ENCODE results near the gene MAML3. TPM values are rescaled to one million over a fixed set of nuclear protein-coding genes. Genes with fewer than 3 reads are reported as not detected.

MAML3 gene
- total and polyA plus RNA-seq, 2 of the 13 experiments (the other 11 are each of a cell fraction or from before 2014, with no cell fraction given) = 0.05 to 0.13 TPM

GRCh38 chr4:139794158-139794954, 359.6 kb downstream of the MAML3 start:
- H3K9ac ChIP-seq (ENCODE audit: insufficient read depth, low read depth, low read length) = no peak overlapping the region
- no peak overlapping the region for H3K4me2 ChIP-seq (ENCODE audit: low read depth, low read length)
- ChIA-PET CTCF (ENCODE audit: low intra/inter-chr PET ratio, low total read pairs) (no interaction called here), POLR2A (no interaction called here)
- no peaks in the 10 kb centered on the region for H3K4me1 ChIP-seq (ENCODE audit: insufficient read depth, low read length)
- no peaks in the 10 kb centered on the region for H3K27me3 ChIP-seq (ENCODE audit: control insufficient read depth in 1 of 2, insufficient read depth in 2 of 2, low read length in 2 of 2)
- H3K4me3 ChIP-seq (replicated peaks in 1 of 3; ENCODE audit: insufficient read depth in 1 of 3, low read depth in 2 of 3, low read length in 3 of 3) = no peak overlapping the region
- ATAC-seq (no peak), DNase-seq (ENCODE audit: low spot score) (no peak), FAIRE-seq (no peak)
- intact Hi-C loops (cut with micrococcal nuclease; ENCODE audit: unreplicated experiment) (no loop called here), in situ Hi-C loops (cut with HindIII; ENCODE audit: extremely low pct_ligation_motif_present, low pct_unique_long_range_greater_than_20kb) (no loop called here)
- H3K36me3 ChIP-seq (replicated peaks in 1 of 2; ENCODE audit: control insufficient read depth in 1 of 2, insufficient read depth in 2 of 2, low read length in 2 of 2) = no peaks in the 10 kb centered on the region
- BruUV-seq (replicated peaks) = no TSS peak
- no peaks in the 10 kb centered on the region for H3K79me2 ChIP-seq (ENCODE audit: insufficient read depth, low read length)
- H2AFZ ChIP-seq (ENCODE audit: low read length) = no peak overlapping the region
- WGBS (ENCODE audit: low lambda C conversion rate) = 12% methylated on average over 3 of the region's 3 CpGs
- no peaks in the 10 kb centered on the region for H4K20me1 ChIP-seq (ENCODE audit: insufficient read depth, low read length)
- no peaks in the 10 kb centered on the region for H3K9me3 ChIP-seq (ENCODE audit: low read length)
- H3K27ac ChIP-seq (ENCODE audit: extremely low read length, insufficient read depth, low read length) = no peak overlapping the region
- TF ChIP-seq PTBP1 (IDR thresholded peaks at IDR 0.05; ENCODE audit: low read depth, low read length, poor library complexity, severe bottlenecking) (no peak), SP140L (CRISPR knock-in tag; IDR thresholded peaks at IDR 0.05; ENCODE audit: borderline replicate concordance) (no peak)

DNA sequence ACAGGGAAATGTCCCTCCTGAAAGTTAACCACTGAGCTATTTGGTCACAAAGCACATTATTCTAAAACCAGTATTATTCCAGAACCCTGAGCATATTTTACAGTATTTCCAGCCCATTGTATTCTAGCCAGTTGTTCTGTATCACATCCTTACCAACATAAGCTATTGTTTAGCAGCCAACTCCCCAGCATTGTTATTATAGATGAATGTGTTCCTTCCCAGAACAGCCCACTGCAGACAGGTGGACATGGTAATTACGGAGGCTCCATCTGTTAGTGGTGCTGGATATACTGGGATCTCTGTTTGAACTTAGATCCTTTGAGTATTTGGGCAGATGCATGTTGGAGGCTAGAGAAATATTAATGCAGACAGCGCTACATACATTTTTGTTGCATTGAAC, 362.3 kb downstream of the MAML3 start:
- TF ChIP-seq EZH2 (conservative IDR thresholded peaks at IDR 0.05; ENCODE audit: low read depth, low read length) (no peak), USF2 (IDR thresholded peaks at IDR 0.05; ENCODE audit: low read depth, low read length) (no peak), USF2 (CRISPR knock-in tag; IDR thresholded peaks at IDR 0.05; ENCODE audit: borderline replicate concordance) (no peak), RNF2 (conservative IDR thresholded peaks at IDR 0.05; ENCODE audit: low read depth) (no peak), SIX4 (CRISPR knock-in tag; IDR thresholded peaks at IDR 0.05) (no peak), ZNF484 (CRISPR knock-in tag; IDR thresholded peaks at IDR 0.05; ENCODE audit: borderline replicate concordance, low read depth) (no peak), ZNF616 (CRISPR knock-in tag; IDR thresholded peaks at IDR 0.05; ENCODE audit: low read depth) (no peak), NFKB2 (CRISPR knock-in tag; IDR thresholded peaks at IDR 0.05; ENCODE audit: borderline replicate concordance) (no peak), PHF21A (CRISPR knock-in tag; IDR thresholded peaks at IDR 0.05) (no peak), ZNF543 (CRISPR knock-in tag; IDR thresholded peaks at IDR 0.05) (no peak)
- TF ChIP-seq, protein P1, sequence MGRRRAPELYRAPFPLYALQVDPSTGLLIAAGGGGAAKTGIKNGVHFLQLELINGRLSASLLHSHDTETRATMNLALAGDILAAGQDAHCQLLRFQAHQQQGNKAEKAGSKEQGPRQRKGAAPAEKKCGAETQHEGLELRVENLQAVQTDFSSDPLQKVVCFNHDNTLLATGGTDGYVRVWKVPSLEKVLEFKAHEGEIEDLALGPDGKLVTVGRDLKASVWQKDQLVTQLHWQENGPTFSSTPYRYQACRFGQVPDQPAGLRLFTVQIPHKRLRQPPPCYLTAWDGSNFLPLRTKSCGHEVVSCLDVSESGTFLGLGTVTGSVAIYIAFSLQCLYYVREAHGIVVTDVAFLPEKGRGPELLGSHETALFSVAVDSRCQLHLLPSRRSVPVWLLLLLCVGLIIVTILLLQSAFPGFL (CRISPR knock-in tag; IDR thresholded peaks at IDR 0.05) = no peak
- Histone ChIP-seq H3K79me2 (ENCODE audit: insufficient read depth, low read length) (no peaks in the 10 kb centered on the region), H3K4me2 (ENCODE audit: low read depth, low read length) (no peak overlapping the region), H3K9ac (ENCODE audit: insufficient read depth, low read depth, low read length) (no peak overlapping the region), H3K4me1 (ENCODE audit: insufficient read depth, low read length) (peaks cover 5% of the 10 kb centered on the region), H3K36me3 (replicated peaks in 1 of 2; ENCODE audit: control insufficient read depth in 1 of 2, insufficient read depth in 2 of 2, low read length in 2 of 2) (no peaks in the 10 kb centered on the region), H3K9me3 (ENCODE audit: low read length) (no peaks in the 10 kb centered on the region), H3K27me3 (ENCODE audit: control insufficient read depth in 1 of 2, insufficient read depth in 2 of 2, low read length in 2 of 2) (no peaks in the 10 kb centered on the region; a peak in 1 of 5 replicates), H4K20me1 (ENCODE audit: insufficient read depth, low read length) (no peaks in the 10 kb centered on the region), H3K4me3 (replicated peaks in 1 of 3; ENCODE audit: insufficient read depth in 1 of 3, low read depth in 2 of 3, low read length in 3 of 3) (no peak overlapping the region), H2AFZ (ENCODE audit: low read length) (no peak overlapping the region), H3K27ac (ENCODE audit: extremely low read length, insufficient read depth, low read length) (no peak overlapping the region)
- ATAC-seq = no peak
- ChIA-PET CTCF (ENCODE audit: low intra/inter-chr PET ratio, low total read pairs) (no interaction called here), POLR2A (no interaction called here)
- DNase-seq (ENCODE audit: low spot score) = no peak
- intact Hi-C loops (cut with micrococcal nuclease; ENCODE audit: unreplicated experiment) (no loop called here), in situ Hi-C loops (cut with HindIII; ENCODE audit: extremely low pct_ligation_motif_present, low pct_unique_long_range_greater_than_20kb) (no loop called here)
- FAIRE-seq = no peak
- 47% methylated on average over 2 of the region's 2 CpGs for WGBS (ENCODE audit: low lambda C conversion rate)
- BruUV-seq (replicated peaks) = no TSS peak

Measured in HepG2 (cell line).